NCI-H748 (cell line): ENCODE measurements around the gene CDH23.

Experiments
- DNase-seq: peaks from one replicate; lab custom pipeline; 2025; ENCODE audit not compliant: unreplicated experiment; lab: John Stamatoyannopoulos, UW

The CDH23 gene

GRCh38 chr10:71391701-71392100 is 5.0 kb upstream of the CDH23 start:
- DNase-seq: no peak

DNA sequence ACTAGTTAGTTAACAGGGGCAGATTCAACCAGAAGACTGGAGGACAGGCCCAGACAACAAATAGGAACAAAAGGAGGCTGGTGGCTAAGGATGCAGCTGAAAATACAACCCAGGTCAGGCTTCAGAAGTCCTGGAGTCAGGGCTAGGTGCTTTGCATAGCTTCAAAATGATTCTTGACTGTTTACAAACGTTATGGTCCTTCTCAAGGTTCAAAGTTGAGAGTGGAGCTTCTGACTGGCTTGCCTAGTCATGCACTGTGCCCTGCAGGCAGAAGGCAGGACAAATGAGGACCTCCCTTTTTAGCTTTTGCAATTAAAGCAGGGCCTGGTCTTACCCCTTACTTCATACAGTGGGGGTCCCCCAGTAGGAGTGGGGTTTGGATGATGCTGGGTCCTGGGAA is 4.4 kb upstream of the CDH23 start:
- no peak for DNase-seq

DNA sequence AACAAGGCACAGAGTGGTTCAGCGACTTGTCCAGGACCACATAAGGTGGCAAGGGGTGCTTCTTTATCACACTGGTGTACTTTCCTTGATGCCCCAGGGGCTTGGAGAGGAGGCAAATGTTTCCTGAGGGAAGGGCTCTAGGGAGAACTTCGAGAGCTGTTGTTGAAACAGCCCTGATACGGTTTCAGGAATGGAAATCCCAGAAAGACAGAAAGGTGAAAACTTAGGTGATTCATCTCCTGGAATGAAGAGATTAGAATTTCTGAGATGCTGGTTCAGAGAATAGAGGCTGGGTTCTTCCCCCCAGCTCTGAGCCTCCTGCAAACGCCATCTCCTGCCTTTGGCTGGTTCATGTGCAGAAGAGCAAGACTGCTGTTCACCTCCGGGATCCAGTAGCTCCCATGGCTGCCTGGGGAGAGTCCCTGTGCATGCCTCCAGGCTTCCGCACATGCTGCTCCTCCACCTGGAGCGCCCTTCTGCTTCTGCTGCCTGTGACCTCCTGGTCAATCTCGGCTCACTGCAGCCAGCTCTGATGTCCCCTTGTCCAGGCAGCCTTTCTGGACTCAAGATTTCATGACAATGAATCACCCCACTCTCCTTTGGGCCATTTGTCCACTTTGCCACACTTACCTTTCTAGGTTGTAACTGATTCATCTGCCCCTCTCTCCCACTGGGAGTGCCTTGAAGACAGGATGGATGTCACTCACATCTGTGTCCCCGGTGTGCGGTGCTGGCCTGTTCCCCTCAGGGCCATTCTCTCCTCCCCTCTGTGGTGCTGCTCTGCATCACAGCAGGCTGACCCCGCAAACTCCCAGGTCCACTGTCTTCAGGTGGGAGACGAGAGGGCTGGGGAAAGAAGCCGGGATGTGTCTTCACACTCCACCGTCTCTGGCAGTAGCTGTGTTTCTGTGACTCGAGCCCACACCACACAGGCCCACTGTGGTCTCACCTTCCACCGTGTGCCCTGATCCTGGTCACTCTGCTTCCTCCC is 3.6 kb upstream of the CDH23 start:
- no peak for DNase-seq

DNA sequence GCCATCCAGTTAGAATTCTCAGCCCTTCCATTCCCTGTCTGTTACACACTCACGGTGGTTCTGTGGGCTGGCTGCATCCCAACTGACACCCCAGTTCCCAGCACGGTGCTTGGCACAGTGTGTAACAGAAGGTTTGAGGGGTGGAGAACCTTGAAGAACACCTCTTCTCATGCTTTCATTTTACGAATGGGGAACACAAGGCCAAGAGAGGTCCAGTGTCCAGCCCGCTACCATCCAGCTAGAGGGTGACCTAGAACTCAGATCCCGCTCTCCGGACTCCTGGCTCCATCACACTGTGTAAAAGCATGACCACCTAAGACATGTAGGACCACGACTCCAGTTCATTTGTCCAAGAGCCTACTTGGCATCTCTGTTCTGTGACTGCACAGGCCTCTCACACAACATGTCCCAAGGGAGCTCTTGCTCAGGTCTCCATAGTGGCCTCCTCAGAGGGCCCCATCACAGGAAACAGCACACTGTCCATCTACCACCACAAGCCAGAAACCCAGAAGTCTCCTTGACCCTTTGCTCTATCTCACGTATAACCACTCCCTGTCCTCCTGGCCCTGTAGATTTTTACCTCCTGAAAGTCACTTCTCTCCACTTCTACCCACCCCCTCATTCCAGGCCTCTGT is 2.8 kb upstream of the CDH23 start:
- DNase-seq: no peak

DNA sequence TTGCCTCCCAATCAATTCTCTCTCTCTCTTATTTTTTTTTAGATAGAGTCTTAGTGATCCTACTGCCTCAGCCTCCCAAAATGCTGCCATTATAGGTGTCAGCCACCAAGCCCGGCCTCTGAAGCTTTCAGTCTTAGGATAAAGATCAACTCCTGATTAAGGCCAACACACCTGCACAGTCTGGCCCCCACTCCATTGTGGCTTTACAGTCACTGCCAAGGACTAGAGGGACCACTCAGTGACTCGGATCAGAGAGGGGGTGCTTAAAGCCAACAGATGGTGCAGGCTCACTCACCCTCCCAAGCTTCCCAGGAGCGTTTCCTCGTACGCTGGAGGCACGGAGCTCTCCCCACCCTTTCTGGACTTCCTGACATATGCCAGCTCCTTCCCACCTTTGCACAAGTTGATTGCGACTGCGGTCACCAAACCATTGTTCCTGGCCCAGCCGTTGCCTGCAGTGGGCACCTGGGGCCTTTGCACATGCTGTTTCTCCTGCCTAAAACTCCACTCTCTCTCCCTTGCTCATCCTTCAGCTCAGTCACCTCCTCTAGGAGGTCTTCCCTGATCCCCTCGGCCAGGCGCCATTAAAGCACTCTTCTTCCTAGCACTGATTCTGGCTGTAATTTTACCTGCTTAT is 1.7 kb upstream of the CDH23 start:
- no peak for DNase-seq

DNA sequence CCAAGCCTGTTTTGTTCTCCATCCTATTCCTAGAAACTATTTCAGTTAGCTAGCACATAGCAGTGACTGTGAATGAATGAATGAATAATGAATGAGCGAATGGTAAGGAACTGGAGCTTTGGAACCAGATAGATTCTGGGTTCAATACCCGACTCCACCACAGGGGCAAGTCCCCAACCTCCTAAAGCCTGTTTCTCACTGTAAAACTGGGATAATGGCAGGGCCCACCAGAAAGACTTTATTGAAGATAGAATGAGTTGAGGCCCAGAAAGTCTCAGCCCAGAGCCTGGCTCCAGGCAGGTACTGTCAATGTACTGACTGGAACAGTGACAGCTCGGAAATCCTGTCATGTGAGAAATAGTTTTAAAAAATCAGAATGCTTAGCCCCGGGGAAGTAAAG is 1.1 kb upstream of the CDH23 start:
- DNase-seq: no peak

DNA sequence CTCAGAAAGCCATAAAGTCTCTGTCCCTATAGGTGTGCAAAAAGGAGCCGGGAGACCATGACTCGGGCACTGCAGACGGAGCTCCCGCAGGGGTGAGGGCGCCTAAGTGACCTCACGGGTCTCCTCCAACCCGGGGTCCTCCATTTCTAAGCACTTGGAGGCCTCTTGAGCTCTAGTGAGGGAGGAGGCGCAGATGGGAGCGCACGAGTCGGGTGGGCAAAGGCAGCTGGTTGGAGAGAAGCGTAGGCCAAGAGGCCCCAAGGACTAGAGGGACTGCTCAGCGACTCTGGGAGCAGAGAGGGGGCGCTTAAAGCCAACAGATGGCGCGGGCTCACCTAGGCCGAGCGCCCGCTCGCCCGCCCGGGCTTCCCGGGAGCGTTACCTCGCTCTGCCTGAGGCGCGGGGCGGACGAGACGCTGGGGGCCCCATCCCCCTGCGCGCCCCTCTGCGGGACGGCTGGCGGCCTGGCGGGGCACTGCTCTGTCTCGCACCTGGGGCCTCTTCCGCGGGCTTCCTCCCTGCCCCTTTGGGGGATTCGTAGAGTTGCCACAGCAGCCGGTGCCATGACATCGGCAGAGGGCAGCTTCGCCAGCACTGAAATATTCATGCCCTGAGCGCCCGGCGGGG is 523 bp upstream of the CDH23 start:
- DNase-seq: peak; percentile 83

GRCh38 chr10:71397296-71398212 is 834 bp downstream of the CDH23 start:
- peak; percentile 45 for DNase-seq

GRCh38 chr10:71398976-71399375 is 2.3 kb downstream of the CDH23 start:
- DNase-seq: no peak

DNA sequence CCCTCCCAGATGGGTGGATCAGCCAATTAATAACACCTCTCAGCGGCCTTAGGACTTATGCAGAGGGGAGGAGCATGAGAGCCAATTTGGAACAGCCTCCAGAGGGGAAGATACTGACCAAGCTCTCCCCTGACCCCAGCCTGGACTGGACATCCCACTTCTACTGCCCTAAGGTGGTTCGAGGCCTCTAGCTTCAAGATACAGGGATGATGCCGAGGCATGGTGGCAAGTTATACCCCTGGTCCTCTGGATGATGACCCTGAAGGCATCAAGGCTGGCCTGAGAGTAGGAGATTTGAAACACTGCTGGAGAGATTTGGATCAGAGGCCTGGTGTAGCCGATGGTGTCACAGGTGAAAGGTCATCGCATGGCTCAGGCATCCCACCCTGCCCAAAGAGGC is 3.2 kb downstream of the CDH23 start:
- no peak for DNase-seq

- no peak for DNase-seq
Observed at GRCh38 chr10:71401056-71401455, 4.3 kb downstream of the CDH23 start.

GRCh38 chr10:71402005-71402404 is 5.3 kb downstream of the CDH23 start:
- DNase-seq: no peak

GRCh38 chr10:71404503-71405295 is 8.0 kb downstream of the CDH23 start:
- no peak for DNase-seq

- DNase-seq: no peak
Observed at GRCh38 chr10:71406878-71407277, 10.2 kb downstream of the CDH23 start.

- no peak for DNase-seq
Observed at GRCh38 chr10:71408436-71409225, 11.9 kb downstream of the CDH23 start.

- DNase-seq: no peak
Observed at GRCh38 chr10:71409516-71410104, 12.9 kb downstream of the CDH23 start.

DNA sequence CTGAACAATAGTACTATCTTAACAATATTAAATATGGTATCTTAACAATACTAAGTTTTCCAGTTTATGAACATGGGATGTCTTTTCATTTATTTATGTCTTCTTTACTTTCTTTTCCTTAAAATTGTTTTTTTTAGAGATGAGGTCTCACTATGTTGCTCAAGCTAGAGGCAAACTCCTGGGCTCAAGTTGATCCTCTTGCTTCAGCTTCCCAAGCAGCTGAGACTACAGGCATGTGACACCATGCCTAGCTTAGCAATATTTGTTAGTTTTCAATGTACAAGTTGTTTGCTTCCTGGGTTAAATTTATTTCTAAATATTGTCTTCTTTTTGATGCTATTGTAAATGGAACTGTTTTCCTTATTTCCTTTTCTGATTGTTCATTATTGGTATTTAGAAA is 16.9 kb downstream of the CDH23 start:
- DNase-seq: no peak

- DNase-seq: no peak
Observed at GRCh38 chr10:71414359-71414758, 17.6 kb downstream of the CDH23 start.
